Measurements from ENCODE around the gene RASL10A.

RASL10A gene

DNA sequence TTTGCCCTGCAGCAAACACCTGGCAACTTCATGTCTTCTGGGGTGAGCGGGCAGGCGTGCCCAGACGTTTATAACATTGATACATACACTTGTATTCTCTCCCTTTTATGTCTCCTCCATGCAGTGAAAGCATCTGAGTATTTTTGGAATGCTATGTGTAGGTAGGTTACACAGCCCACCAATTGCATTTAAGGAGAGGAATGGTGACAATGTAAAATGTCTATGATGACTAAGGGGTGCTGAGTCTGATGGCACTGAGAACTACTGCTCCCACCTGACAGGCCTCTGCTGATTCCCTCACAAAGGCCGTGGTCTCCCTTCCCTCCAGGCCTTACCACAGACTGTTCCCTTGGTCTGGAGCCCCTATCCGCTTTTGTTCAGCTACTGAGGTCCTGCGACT, 22.9 kb upstream of the RASL10A start:
- TF ChIP-seq, protein P1, sequence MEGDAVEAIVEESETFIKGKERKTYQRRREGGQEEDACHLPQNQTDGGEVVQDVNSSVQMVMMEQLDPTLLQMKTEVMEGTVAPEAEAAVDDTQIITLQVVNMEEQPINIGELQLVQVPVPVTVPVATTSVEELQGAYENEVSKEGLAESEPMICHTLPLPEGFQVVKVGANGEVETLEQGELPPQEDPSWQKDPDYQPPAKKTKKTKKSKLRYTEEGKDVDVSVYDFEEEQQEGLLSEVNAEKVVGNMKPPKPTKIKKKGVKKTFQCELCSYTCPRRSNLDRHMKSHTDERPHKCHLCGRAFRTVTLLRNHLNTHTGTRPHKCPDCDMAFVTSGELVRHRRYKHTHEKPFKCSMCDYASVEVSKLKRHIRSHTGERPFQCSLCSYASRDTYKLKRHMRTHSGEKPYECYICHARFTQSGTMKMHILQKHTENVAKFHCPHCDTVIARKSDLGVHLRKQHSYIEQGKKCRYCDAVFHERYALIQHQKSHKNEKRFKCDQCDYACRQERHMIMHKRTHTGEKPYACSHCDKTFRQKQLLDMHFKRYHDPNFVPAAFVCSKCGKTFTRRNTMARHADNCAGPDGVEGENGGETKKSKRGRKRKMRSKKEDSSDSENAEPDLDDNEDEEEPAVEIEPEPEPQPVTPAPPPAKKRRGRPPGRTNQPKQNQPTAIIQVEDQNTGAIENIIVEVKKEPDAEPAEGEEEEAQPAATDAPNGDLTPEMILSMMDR (IDR thresholded peaks at IDR 0.05; ENCODE audit: extremely low read depth, missing control alignments) = no peak
- DNase-seq (ENCODE audit: low spot score) = no peak

DNA sequence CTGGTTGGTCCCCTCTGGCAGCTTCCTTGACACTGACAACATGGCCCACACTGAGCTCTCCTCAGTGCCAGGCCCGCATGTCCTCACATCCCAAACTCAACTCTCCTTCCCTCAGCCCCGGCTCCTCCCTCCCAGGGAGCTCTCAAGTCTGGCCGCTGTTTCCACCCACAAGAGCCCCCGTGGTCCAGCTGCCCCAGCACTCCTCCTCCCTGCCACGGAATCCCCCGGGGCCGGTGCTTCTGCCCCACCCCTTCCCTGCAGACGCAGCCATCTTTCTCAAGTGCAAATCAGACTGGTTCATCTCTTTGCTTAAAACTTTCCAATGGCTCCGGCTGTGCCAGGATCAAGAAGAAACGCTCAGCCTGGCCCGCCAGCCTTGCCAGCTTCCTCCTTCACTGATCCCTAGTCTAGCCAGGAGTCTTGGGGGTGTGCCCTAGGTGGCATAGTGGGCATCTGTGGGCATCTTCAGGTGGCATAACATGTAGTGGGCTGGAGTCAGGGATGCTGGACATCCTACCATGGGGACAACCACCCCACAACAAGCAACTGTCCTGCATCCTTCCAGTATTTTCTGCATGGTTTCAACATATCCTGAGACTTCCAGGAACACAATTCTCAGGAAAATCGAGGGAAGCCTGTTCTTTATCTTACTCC, 22.3 kb upstream of the RASL10A start:
- TF ChIP-seq, protein P1 (IDR thresholded peaks at IDR 0.05; ENCODE audit: extremely low read depth, missing control alignments) = no peak
- no peak for DNase-seq (ENCODE audit: low spot score)

DNA sequence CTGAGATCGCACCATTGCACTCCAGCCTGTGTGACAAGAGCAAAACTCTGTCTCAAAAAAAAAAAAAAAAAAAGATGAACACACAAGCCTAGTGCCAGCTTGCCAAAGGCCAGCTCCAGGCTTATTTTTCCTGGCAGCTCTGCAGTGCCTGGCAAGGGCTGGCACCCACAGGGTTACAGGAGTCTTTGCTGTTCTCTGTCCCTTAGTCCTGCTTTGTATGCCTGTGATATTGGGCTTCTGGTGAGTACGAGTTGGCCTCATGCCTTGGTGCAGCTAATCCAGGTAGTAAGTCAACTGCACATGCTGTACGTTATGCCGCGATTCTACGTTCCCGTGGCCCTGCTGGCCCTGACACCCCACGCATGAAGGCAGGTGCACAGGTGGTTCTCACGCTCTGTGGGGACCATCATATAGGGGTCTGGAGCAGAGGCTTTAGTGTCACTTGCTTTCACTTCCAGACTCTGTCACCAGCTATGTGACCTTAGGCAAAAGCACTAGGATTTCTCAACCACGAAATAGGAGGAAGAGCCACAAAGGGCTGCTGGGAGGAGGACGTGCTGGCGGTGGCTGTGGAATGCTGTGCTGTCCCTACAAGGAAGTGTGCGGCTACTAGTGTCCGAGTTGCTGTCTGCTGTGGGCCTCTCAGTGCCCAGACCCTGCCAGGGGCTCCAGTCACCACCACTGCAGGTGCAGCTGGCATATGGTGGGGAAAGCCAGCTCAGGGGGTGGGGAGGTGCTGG, 21.4 kb upstream of the RASL10A start:
- DNase-seq (ENCODE audit: low spot score) = no peak
- TF ChIP-seq, protein P1 (IDR thresholded peaks at IDR 0.05; ENCODE audit: extremely low read depth, missing control alignments) = no peak

DNA sequence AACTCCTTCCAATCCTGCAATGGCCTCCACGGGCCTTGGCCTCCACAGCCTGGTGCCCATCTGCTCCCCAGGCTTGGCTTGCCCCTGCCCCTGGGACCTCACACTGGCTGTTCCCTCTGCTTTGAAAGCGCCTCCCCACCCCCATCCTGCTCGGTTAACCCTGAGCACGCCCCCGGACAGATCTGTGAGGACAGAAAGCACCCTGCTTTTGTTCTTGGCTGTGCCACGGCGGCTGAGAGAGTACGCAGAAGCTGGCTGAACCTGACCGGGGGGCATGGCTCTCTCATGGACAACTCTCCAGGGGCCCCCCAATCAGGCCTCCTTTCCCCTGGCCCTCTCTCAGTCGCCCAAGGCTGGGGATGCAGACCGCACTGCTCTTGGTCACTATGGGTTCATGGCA, 20.2 kb upstream of the RASL10A start:
- no peak for DNase-seq (ENCODE audit: low spot score)
- TF ChIP-seq, protein P1 (IDR thresholded peaks at IDR 0.05; ENCODE audit: extremely low read depth, missing control alignments) = no peak

DNA sequence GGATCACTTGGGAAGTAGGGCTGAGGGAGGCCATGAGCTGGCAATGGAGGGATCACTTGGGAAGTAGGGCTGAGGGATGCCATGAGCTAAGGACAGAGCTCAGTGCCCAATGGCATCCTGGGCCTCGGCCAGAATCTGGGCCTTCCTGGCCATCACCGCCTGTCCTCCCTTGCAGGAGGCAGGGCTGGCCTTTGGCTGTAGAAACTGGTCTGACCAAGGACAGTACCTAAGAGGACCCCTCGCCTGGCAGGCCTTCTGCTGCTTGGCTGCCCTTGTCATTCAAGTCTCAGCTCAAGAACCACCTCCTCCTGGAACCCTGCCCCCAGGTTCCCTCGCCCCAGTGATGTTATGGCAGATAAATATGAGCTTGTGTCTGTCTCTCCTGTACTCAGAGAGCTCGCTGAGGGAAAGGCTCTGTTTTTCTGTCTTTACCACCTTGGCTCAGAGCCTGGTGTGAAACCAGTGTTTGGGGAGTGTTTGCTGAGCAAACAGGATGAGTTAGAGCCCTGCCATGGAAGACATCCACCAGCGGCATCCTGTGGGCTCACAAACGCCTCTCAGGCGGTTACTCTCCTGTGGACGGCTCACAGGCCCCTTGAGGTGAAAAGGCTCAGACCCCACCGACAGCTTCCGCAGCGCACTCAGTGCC, 19.3 kb upstream of the RASL10A start:
- TF ChIP-seq, protein P1 (IDR thresholded peaks at IDR 0.05; ENCODE audit: extremely low read depth, missing control alignments) = no peak
- no peak for DNase-seq (ENCODE audit: low spot score)

DNA sequence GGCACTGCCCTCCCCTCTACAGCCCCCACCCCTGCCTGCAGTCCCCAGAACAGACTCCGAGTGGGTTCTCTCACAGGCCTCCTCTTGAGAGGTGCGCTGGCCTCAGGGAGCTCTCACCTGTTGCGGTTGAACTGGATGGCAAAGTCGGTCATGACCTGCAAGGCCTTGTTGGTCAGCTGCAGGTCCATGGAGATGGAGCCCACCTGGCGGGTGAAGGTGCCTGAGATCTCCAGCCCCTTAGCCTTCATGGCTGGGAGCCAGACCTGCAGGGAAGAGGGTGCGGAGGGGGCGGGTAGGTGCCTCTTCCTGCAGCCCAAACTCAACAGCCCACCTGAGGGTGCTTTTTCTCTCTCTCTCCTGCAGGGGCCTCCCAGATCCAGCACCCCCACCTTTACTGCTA, 18.7 kb upstream of the RASL10A start:
- TF ChIP-seq, protein P1 (IDR thresholded peaks at IDR 0.05; ENCODE audit: extremely low read depth, missing control alignments) = no peak
- DNase-seq (ENCODE audit: low spot score) = no peak

DNA sequence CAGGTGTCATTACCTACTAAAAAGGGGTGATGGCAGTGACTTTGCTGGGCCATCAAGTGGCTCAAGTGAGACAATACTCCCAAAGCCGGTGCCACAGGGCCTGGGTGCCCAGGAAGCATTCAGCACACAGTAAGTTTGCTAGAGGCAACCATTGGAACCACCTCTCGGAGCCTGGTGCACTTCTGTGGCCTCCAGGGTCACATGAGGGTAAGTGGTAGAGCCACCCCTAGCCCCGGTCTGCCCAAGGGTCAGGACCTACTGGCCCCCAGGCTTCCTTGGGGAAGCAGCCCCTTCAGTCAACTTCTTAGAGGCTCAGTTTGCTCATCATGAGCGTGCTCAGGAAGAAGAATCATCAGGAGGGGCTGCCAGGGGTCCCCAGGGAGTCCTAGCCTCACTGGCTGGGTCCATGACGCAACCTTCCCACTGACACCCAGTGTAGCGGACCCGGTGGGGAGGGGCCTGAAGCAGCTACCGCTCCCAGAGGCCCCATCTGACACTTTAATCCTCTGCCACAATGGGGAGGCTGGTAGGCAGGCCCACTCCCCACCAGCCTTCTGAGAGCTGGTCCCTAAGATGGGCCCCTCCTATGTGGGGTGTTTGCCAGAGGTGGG, 17.5 kb upstream of the RASL10A start:
- no peak for DNase-seq (ENCODE audit: low spot score)
- TF ChIP-seq, protein P1 (IDR thresholded peaks at IDR 0.05; ENCODE audit: extremely low read depth, missing control alignments) = no peak

All from GM20000 (cell line).